ENCODE data around the gene IER5. TPM values are rescaled to one million over a fixed set of nuclear protein-coding genes. Genes with fewer than 3 reads are reported as not detected.

Gene IER5
- total and polyA plus RNA-seq, 2 of the 13 experiments (the other 11 are each of a cell fraction or from before 2014, with no cell fraction given) = 2.5 to 3.5 TPM

GRCh38 chr1:181133441-181133951 is 45.0 kb downstream of the IER5 start (continued):
- TF ChIP-seq ZNF318 (CRISPR knock-in tag; IDR thresholded peaks at IDR 0.05) (no peak), FOXK2 (IDR thresholded peaks at IDR 0.05) (no peak), ZNF12 (CRISPR knock-in tag; IDR thresholded peaks at IDR 0.05) (0 out of 2 replicates have a peak, but pooled peaks have one; percentile 16), SAP130 (CRISPR knock-in tag; IDR thresholded peaks at IDR 0.05; ENCODE audit: low read depth) (peak; percentile 60; the same call in 1 of the 2 replicates), NBN (conservative IDR thresholded peaks at IDR 0.05) (no peak), SMARCE1 (IDR thresholded peaks at IDR 0.05; ENCODE audit: borderline replicate concordance) (no peak), ONECUT2 (CRISPR knock-in tag; IDR thresholded peaks at IDR 0.05) (no peak), ZBTB3 (CRISPR knock-in tag; IDR thresholded peaks at IDR 0.05; ENCODE audit: borderline replicate concordance, low read depth) (no peak), RXRA (CRISPR knock-in tag; IDR thresholded peaks at IDR 0.05) (peak; percentile 96), ATF5 (CRISPR knock-in tag; IDR thresholded peaks at IDR 0.05; ENCODE audit: low read depth) (no peak), ZBTB2 (CRISPR knock-in tag; IDR thresholded peaks at IDR 0.05; ENCODE audit: low read depth) (no peak), RBM39 (IDR thresholded peaks at IDR 0.05; ENCODE audit: low read depth, low read length, poor library complexity, severe bottlenecking) (no peak), CREB1 (IDR thresholded peaks at IDR 0.05) (no peak), CREB1 (CRISPR knock-in tag; IDR thresholded peaks at IDR 0.05) (no peak), TAF1 (CRISPR knock-in tag; IDR thresholded peaks at IDR 0.05) (no peak), IKZF4 (CRISPR knock-in tag; IDR thresholded peaks at IDR 0.05; ENCODE audit: borderline replicate concordance, low read depth, not compliant biosample characterization) (no peak), SNAPC5 (CRISPR knock-in tag; IDR thresholded peaks at IDR 0.05; ENCODE audit: borderline replicate concordance) (no peak), RCOR2 (CRISPR knock-in tag; IDR thresholded peaks at IDR 0.05) (no peak), HOXD1 (CRISPR knock-in tag; IDR thresholded peaks at IDR 0.05) (no peak)
